GM10248 (cell line): ENCODE measurements around the gene MXD1.
A peak's percentile ranks its signal among the peaks of the same experiment; 100 is the strongest.
"Not testable (repeated sequence)": the region's sequence is repeated elsewhere in the genome, so short reads cannot be mapped to it uniquely, and the experiment has no call there.

ENCODE experiments used
- CTCF ChIA-PET: fragments of 300-600 bp; sonication (Branson Sonifier 250); formaldehyde crosslinking; extraction: SDS; loops from one replicate; lab custom pipeline; 2021; ENCODE audit warnings: antibody characterized with exemption; lab: Yijun Ruan, JAX
- POLR2A ChIA-PET: fragments of 350-650 bp; sonication (Branson Sonifier 250); formaldehyde crosslinking; extraction: SDS; loops from one replicate; lab custom pipeline; 2020; ENCODE audit warnings: antibody characterized with exemption; lab: Yijun Ruan, JAX
- DNase-seq: peaks from one replicate; pipeline ENCODE4 v3.0.0; 2012; ENCODE audit errors: extremely low spot score
- TF ChIP-seq, protein P1 (sequence below): IDR thresholded peaks from 2 replicates; pipeline ENCODE4 v1.5.1; 2012; ENCODE audit warnings: mild to moderate bottlenecking, low read depth; ENCODE audit errors: extremely low read depth, missing control alignments, control extremely low read depth

MXD1 gene, protein sequence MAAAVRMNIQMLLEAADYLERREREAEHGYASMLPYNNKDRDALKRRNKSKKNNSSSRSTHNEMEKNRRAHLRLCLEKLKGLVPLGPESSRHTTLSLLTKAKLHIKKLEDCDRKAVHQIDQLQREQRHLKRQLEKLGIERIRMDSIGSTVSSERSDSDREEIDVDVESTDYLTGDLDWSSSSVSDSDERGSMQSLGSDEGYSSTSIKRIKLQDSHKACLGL

GRCh38 chr2:69914950-69915945 is at the start of gene MXD1:
TSS of gene MXD1 (plus strand) at chr2:69915109. CDS start at chr2:69915331, 222 bp downstream.
- ChIA-PET POLR2A (interaction anchor here (0.5 to 2.5 kb wide), 27 partner anchors 8 to 1416 kb away, joined by 3 to 23 read pairs (median 6); partner anchors contain the start of genes C2orf42, PCBP1, PCYOX1 and SNRPG), CTCF (interaction anchor here (0.7 to 6.0 kb wide), 24 partner anchors 8 to 387 kb away, joined by 3 to 68 read pairs (median 4); partner anchors contain the start of genes C2orf42, FAM136A and SNRNP27)
- DNase-seq: no peak
- TF ChIP-seq, protein P1, sequence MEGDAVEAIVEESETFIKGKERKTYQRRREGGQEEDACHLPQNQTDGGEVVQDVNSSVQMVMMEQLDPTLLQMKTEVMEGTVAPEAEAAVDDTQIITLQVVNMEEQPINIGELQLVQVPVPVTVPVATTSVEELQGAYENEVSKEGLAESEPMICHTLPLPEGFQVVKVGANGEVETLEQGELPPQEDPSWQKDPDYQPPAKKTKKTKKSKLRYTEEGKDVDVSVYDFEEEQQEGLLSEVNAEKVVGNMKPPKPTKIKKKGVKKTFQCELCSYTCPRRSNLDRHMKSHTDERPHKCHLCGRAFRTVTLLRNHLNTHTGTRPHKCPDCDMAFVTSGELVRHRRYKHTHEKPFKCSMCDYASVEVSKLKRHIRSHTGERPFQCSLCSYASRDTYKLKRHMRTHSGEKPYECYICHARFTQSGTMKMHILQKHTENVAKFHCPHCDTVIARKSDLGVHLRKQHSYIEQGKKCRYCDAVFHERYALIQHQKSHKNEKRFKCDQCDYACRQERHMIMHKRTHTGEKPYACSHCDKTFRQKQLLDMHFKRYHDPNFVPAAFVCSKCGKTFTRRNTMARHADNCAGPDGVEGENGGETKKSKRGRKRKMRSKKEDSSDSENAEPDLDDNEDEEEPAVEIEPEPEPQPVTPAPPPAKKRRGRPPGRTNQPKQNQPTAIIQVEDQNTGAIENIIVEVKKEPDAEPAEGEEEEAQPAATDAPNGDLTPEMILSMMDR: no peak

- POLR2A ChIA-PET: no interaction called here
- DNase-seq: no peak
- CTCF ChIA-PET: interaction anchor here (0.6 to 1.7 kb wide), 6 partner anchors 8 to 163 kb away, joined by 3 to 8 read pairs (median 4); no protein-coding TSS in a partner anchor
- TF ChIP-seq, protein P1: no peak
Observed at GRCh38 chr2:69888451-69888850, 26.5 kb upstream of the MXD1 start.

GRCh38 chr2:69889302-69889701 is 25.6 kb upstream of the MXD1 start:
- no peak for DNase-seq
- TF ChIP-seq, protein P1: no peak
- ChIA-PET CTCF (interaction anchor here (0.7 to 1.7 kb wide), 5 partner anchors 9 to 164 kb away, joined by 3 to 8 read pairs (median 4); no protein-coding TSS in a partner anchor), POLR2A (no interaction called here)

DNA sequence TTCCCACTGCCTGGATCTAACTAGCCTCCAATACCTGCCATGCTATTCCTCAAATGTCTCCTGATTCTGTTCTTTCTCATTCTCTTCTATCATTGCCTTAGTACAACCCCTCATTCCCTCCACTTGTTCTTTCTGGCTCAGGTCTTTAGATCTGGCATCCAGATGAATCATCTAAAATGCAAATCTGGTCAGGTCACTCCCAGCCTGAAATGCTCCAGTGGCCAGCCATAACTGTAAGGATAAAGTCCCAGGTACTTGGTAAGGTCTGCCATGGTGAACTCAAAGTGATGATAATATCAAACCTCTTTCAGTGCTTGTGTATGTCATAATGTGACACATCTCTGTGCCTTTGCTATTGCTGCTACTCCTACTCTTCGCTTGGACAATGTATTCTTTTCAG is 24.0 kb upstream of the MXD1 start:
- ChIA-PET CTCF (no interaction called here), POLR2A (no interaction called here)
- TF ChIP-seq, protein P1: no peak
- no peak for DNase-seq

DNA sequence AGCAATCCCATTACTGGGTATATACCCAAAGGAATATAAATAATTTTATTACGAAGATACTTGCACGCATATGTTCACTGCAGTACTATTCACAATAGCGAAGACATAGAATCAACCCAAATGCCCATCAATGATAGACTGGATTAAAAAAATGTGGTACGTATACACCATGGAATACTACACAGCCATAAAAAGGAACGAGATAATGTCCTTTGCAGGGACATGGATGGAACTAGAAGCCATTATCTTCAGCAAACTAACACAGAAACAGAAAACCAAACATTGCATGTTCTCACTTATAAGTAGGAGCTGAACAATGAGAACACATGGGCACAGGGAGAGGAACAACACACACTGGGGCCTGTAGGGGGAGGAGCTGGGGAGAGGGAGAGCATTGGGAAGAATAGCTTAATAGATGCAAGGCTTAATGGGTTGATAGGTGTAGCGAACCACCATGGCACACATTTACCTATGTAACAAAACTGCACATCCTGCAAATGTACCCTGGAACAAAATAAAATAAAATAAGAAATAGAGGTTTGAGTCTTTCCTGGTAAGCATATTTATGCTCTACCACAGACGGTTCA is 22.0 kb upstream of the MXD1 start:
- CTCF ChIA-PET: interaction anchor here (1.8 to 4.2 kb wide), 3 partner anchors 19 to 168 kb away, joined by 7 to 15 read pairs (median 8); partner anchors contain the start of gene MXD1
- DNase-seq, POLR2A ChIA-PET: not testable (repeated sequence)

DNA sequence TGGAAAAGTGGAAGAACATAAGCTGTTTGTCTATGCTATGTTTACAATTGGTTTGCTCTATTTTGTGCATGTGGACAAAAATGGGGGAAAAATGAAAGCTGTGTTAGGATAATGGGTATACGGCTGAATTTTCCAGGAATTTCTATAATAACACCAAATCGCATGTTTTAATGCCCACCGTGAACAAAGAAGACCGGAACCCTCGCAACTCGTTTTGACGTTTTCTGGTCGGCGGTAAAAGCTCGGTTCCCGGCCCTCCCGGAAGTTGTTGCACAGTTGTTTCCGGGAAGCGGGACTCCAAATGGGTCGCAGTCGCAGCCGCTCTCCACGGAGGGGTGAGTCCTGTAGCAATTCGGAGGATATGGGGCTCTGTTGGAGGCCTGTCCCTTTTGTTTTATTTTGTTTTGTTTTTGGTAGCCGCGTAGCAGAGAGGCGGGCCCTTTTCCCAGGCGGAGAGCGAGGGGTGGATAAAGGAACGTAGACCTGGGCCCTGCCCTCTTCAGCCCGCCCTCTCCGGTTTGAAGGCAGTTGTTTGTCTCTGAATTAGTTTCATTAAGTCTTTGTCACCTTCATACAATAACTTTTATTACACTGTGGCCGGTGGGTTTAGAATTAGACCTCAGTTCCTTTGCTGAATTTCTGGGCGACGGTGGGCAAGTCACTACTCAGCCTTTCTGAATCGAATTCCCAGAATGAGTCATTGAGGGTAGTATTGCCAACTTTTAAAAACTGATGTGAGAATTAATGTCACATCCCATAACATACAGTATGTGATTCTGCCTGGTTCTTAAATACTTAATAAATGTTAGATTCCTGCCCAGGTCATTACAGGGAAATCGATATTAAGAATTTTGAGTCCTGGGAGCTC is 21.0 kb upstream of the MXD1 start, which contains the start of gene SNRNP27:
Gene SNRNP27 (plus strand): TSS at position 273 of the 868 bp plus-strand sequence. CDS start 29 bp downstream, at position 302.
- TF ChIP-seq, protein P1: no peak
- ChIA-PET POLR2A (no interaction called here), CTCF (interaction anchor here (0.8 to 4.2 kb wide), 6 partner anchors 8 to 222 kb away, joined by 3 to 15 read pairs (median 5); partner anchors contain the start of gene MXD1)
- DNase-seq: peak; percentile 84

DNA sequence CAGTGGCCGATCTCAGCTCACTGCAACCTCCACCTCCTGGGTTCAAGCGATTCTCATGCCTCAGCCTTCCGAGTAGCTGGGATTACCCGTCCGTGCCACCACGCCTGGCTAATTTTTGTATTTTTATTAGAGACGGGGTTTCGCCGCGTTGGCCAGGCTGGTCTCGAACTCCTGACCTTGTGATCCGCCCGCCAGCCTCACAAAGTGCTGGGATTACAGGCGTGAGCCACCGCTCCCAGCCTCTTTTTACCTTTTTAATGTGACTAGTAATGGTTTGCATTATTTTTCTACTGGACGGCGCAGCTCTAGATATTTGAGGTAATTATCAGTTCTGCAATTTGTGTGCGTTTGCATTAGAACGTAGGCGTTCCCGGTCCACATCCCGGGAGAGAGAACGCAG is 20.2 kb upstream of the MXD1 start:
- CTCF ChIA-PET: interaction anchor here (0.8 to 4.2 kb wide), 4 partner anchors 9 to 170 kb away, joined by 3 to 15 read pairs (median 5); no protein-coding TSS in a partner anchor
- DNase-seq, POLR2A ChIA-PET: not testable (repeated sequence)
